Measurements from ENCODE around the gene MYO15A.

DNA sequence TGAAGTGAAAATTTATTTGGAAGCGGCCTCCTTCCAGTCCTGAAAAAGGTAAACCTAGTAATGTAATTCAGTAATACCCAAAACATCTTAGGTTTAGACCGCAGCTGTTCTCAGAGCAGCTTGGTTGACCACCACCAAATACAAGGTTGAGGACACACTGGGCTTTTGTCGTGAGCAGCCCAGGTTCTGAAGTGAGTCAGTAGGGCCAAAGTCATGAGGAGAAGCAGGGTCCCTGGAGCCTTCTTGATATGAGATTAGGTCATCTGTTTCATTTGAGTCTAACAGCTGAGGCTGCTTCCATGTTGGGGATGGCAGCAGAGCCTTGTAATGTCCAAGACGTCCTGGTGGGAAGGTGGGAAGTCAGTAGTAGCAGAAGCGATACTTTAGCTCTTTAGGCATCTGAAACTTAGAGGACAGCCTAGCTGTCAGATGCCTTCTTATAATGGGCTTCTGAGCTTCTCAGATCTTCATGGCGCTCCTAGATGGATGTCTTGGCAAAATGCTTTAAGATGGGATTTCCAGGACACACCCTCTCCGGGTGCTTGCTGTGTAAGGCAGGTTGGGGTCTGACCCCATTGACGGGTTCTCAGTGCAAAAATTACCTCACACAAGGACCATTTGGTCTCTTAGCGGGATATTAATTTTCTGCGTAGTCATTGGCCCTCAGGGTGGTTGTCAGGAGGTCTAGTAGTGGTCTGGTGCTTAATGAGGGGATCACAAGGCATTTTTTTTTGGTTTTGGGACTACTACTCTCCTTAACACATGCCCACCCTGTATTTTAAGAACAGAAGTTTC is 77.5 kb downstream of the MYO15A start:
- TF ChIP-seq, protein P1, sequence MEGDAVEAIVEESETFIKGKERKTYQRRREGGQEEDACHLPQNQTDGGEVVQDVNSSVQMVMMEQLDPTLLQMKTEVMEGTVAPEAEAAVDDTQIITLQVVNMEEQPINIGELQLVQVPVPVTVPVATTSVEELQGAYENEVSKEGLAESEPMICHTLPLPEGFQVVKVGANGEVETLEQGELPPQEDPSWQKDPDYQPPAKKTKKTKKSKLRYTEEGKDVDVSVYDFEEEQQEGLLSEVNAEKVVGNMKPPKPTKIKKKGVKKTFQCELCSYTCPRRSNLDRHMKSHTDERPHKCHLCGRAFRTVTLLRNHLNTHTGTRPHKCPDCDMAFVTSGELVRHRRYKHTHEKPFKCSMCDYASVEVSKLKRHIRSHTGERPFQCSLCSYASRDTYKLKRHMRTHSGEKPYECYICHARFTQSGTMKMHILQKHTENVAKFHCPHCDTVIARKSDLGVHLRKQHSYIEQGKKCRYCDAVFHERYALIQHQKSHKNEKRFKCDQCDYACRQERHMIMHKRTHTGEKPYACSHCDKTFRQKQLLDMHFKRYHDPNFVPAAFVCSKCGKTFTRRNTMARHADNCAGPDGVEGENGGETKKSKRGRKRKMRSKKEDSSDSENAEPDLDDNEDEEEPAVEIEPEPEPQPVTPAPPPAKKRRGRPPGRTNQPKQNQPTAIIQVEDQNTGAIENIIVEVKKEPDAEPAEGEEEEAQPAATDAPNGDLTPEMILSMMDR (conservative IDR thresholded peaks at IDR 0.05 in 1 of 2, IDR thresholded peaks at IDR 0.05 in 1 of 2; ENCODE audit: low read depth in 1 of 2, low read length in 2 of 2): no peak
- no peak for TF ChIP-seq EZH2 (IDR thresholded peaks at IDR 0.05; ENCODE audit: low read length, missing control alignments)
